Measurements from ENCODE around the gene ARL5A.

DNA sequence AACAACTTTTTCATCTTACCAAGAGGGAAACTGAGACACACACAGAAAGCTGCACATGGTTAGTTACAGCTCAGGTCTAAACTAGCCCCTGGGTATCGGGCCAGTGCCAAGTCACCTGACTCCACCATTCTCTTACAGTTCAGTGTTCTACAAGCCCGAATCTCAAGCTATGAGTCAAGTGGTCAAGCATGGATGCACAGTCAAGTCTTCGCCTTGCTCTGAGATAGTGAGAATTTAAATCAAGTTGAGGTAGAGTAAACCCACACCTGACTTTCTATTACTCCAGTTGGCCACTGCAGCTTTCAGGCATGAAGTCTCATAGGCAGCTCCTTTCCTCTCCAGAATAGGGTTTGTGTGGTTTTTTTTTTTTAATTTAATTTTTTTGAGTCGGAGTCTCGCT is 34.5 kb upstream of the ARL5A start:
- TF ChIP-seq POLR2A (IDR thresholded peaks at IDR 0.05): no peak
- TF ChIP-seq, protein P1, sequence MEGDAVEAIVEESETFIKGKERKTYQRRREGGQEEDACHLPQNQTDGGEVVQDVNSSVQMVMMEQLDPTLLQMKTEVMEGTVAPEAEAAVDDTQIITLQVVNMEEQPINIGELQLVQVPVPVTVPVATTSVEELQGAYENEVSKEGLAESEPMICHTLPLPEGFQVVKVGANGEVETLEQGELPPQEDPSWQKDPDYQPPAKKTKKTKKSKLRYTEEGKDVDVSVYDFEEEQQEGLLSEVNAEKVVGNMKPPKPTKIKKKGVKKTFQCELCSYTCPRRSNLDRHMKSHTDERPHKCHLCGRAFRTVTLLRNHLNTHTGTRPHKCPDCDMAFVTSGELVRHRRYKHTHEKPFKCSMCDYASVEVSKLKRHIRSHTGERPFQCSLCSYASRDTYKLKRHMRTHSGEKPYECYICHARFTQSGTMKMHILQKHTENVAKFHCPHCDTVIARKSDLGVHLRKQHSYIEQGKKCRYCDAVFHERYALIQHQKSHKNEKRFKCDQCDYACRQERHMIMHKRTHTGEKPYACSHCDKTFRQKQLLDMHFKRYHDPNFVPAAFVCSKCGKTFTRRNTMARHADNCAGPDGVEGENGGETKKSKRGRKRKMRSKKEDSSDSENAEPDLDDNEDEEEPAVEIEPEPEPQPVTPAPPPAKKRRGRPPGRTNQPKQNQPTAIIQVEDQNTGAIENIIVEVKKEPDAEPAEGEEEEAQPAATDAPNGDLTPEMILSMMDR (IDR thresholded peaks at IDR 0.05): no peak

All from lower leg skin (tissue), 3 donors.